LNCaP clone FGC (cell line): Measurements from ENCODE around the gene ZFAND2B.

Experiments
- DNase-seq: peaks from one replicate; pipeline ENCODE4 v3.0.0-alpha.2; 2011; ENCODE audit warnings: low read depth
- H3K4me3 ChIP-seq: 2 replicates; pipeline ENCODE4 v1.5.1; 2011; ENCODE audit warnings: mild to moderate bottlenecking, low read depth, low read length, control low read depth
- CTCF ChIP-seq: IDR thresholded peaks from 2 replicates; pipeline ENCODE4 v1.5.1; 2012; ENCODE audit warnings: mild to moderate bottlenecking; ENCODE audit not compliant: control insufficient read depth, insufficient read depth; ENCODE audit errors: extremely low read depth

The ZFAND2B gene

GRCh38 chr2:219171231-219171651 is 35.3 kb upstream of the ZFAND2B start:
- DNase-seq: no peak
- peak; percentile 44; the same call in 1 of the 2 replicates for TF ChIP-seq CTCF
- no peak overlapping the region for H3K4me3 ChIP-seq

GRCh38 chr2:219172231-219173154 is 34.1 kb upstream of the ZFAND2B start:
- no peak for TF ChIP-seq CTCF
- no peak overlapping the region for H3K4me3 ChIP-seq
- DNase-seq: no peak

- DNase-seq: no peak
- H3K4me3 ChIP-seq: no peak overlapping the region
- no peak for TF ChIP-seq CTCF
Measured at GRCh38 chr2:219173176-219173575, 33.4 kb upstream of the ZFAND2B start.

DNA sequence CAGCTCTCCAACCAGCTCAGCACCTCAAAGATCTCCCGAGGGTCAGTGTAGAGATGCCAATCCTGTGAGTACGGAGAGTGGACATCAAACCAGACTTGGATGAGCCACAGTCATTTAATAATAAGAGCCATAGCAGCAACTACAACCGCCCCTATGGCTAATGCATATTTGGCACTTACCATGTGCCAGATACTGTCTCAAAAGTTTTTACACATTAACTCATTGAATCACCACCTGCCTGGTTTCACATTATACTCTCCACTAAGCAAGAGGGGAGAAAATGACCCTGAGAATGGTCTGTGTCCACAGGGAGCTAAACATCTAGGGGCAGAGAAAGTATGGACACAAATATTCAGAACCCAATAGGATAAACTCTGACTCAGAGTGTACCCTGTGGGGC is 32.4 kb upstream of the ZFAND2B start:
- TF ChIP-seq CTCF: no peak
- DNase-seq: no peak
- no peak overlapping the region for H3K4me3 ChIP-seq

DNA sequence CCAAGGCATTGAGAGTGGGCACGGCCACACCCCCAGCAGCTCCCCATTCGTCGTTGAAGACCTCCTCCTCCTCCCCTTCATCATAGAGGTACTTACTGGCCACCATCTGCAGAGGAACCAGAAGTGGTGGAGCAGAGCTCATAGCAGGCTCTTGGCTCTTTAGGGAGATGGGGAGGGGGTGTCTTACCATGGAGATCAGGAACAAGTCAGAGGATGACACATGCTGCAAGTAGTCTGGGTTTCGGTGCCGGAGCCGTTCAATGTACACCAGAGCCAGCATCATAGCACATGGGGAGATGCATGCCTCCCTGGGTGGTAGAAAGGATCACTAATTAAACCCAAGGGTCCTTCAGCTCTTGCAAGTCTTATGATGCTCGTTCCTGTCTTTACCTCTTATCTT is 31.8 kb upstream of the ZFAND2B start:
- no peak overlapping the region for H3K4me3 ChIP-seq
- DNase-seq: no peak
- no peak for TF ChIP-seq CTCF

DNA sequence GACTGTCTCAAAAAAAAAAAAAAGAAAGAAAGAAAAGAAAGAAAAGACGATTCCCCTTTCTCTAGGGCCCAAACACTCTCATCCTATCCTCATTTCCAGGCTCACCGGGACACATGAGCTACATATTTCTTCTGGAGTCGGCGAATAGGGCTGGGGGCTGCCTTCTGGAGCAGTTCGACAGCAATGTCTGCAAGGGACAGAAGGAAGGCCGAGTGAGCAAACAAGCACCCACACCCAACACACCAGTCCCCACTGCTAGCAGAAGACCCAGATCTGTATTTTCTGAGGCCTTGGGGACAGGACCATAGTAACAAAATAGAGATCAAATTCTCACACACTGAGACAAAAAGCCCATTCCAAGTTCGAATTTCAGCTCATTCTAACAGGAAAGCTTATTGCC is 31.1 kb upstream of the ZFAND2B start:
- peak overlapping the region; percentile 75 for H3K4me3 ChIP-seq
- no peak for DNase-seq
- no peak for TF ChIP-seq CTCF
